ENCODE data around the gene ELFN1.

- TF ChIP-seq CTCF (IDR thresholded peaks at IDR 0.05) (no peak), ZFX (IDR thresholded peaks at IDR 0.05; ENCODE audit: borderline replicate concordance) (no peak)
These were observed 8.6 kb upstream of the ELFN1 start for GRCh38 chr7:1661461-1661860.

All from 22Rv1 (cell line).